ENCODE results near the gene MYH1.

The MYH1 gene

GRCh38 chr17:10492004-10492403 lies 26.3 kb downstream of the MYH1 start:
- TF ChIP-seq REST (IDR thresholded peaks at IDR 0.05; ENCODE audit: insufficient replicate concordance, low read depth) = no peak
- no peak for TF ChIP-seq GABPA (IDR thresholded peaks at IDR 0.05; ENCODE audit: low read depth)
- TF ChIP-seq POLR2AphosphoS5 (IDR thresholded peaks at IDR 0.05; ENCODE audit: low read depth) = no peak
- TF ChIP-seq CTCF (IDR thresholded peaks at IDR 0.05; ENCODE audit: insufficient read depth, low read length) = no peak
- no peak for TF ChIP-seq SPI1 (IDR thresholded peaks at IDR 0.05; ENCODE audit: borderline replicate concordance, low read depth)
- Histone ChIP-seq H3K4me3 (replicated peaks; ENCODE audit: insufficient read depth, low read length) (no peak overlapping the region), H3K27ac (replicated peaks) (no peak overlapping the region), H3K27me3 (ENCODE audit: insufficient read depth, poor library complexity, severe bottlenecking) (no peaks in the 10 kb centered on the region)
- DNase-seq (ENCODE audit: low read depth in 1 of 2, low spot score in 1 of 2) = no peak

- TF ChIP-seq GABPA (IDR thresholded peaks at IDR 0.05; ENCODE audit: low read depth) = no peak
- no peak for TF ChIP-seq CTCF (IDR thresholded peaks at IDR 0.05; ENCODE audit: insufficient read depth, low read length)
- no peak for TF ChIP-seq REST (IDR thresholded peaks at IDR 0.05; ENCODE audit: insufficient replicate concordance, low read depth)
- no peak for TF ChIP-seq POLR2AphosphoS5 (IDR thresholded peaks at IDR 0.05; ENCODE audit: low read depth)
- TF ChIP-seq SPI1 (IDR thresholded peaks at IDR 0.05; ENCODE audit: borderline replicate concordance, low read depth) = no peak
- H3K27me3 ChIP-seq (ENCODE audit: insufficient read depth, poor library complexity, severe bottlenecking) = no peaks in the 10 kb centered on the region
- H3K4me3 ChIP-seq (replicated peaks; ENCODE audit: insufficient read depth, low read length) = no peak overlapping the region
- no peak overlapping the region for H3K27ac ChIP-seq (replicated peaks)
- no peak for DNase-seq (ENCODE audit: low read depth in 1 of 2, low spot score in 1 of 2)
Observed at GRCh38 chr17:10482252-10482651, 36.1 kb downstream of the MYH1 start.

- Histone ChIP-seq H3K27ac (replicated peaks) (no peak overlapping the region), H3K4me3 (replicated peaks; ENCODE audit: insufficient read depth, low read length) (no peak overlapping the region), H3K27me3 (ENCODE audit: insufficient read depth, poor library complexity, severe bottlenecking) (no peaks in the 10 kb centered on the region)
- TF ChIP-seq POLR2AphosphoS5 (IDR thresholded peaks at IDR 0.05; ENCODE audit: low read depth) (no peak), GABPA (IDR thresholded peaks at IDR 0.05; ENCODE audit: low read depth) (no peak), CTCF (IDR thresholded peaks at IDR 0.05; ENCODE audit: insufficient read depth, low read length) (no peak), REST (IDR thresholded peaks at IDR 0.05; ENCODE audit: insufficient replicate concordance, low read depth) (no peak), SPI1 (IDR thresholded peaks at IDR 0.05; ENCODE audit: borderline replicate concordance, low read depth) (no peak)
- no peak for DNase-seq (ENCODE audit: low read depth in 1 of 2, low spot score in 1 of 2)
Observed at GRCh38 chr17:10477701-10478100, 40.6 kb downstream of the MYH1 start.
